Stimulated activated CD4-positive, alpha-beta T cell treated with anti-CD3 and anti-CD28 coated beads, Interleukin-2, amount 100 ng/mL, for 24 hours (primary cell): Measurements from ENCODE around the gene CPSF4L.

Source experiments
- DNase-seq, 2 donors: peaks; one replicate each; pipeline ENCODE4 v3.0.0-alpha.2; 2020

The CPSF4L gene

DNA sequence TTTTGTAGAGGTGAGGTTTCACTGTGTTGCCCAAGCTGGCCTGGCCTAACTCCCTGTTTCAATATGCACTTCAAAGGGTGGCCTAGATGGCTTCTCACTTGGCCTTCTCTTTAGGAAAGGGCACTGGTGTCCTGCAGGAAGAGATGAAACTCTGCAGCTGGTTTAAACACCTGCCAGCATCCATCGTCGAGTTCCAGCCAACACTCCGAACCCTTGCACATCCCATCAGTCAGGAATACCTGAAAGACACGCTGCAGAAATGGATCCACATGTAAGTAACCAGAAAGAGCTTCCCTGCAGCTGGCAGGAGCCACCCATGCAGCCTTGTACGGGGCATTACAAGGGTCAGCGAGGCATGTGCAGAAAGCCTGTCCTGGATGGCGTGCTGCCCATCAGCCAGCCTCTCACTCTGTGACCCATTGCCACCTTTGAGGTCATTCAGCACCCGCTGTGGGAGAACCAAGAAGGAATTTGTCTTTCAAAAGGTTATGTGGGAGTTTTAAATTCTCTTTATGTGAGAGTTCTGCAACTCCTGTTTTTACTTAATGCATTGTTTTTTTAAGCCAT, 61.8 kb downstream of the CPSF4L start:
- DNase-seq = no peak

DNA sequence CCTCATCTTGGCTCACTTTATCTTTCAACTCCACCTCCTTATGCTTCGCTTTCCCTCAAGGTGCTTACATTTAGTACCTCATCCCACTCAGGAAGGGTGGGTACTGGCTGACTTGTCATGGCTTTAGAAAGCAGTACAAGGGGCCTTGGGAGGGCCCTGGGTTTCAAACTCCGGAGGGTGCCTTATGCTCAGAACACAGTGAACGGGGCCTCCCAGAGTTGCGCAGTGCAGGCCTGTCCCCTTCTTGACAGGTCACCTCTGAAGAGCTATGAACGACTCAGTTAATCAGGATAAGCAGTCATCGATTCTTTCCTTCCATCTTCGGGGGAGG, 62.8 kb downstream of the CPSF4L start:
- no peak for DNase-seq
